HG03045 (cell line): ENCODE measurements around the gene ACER3.

Experiments used
- ATAC-seq: cut with Tn5 transposase; IDR thresholded peaks from one replicate; pipeline ENCODE4 v1.9.1; 2021; ENCODE audit warnings: mild to moderate bottlenecking, moderate library complexity; ENCODE audit not compliant: unreplicated experiment

The ACER3 gene

GRCh38 chr11:77072851-77073327 is 212.2 kb downstream of the ACER3 start:
- no peak for ATAC-seq

GRCh38 chr11:77073328-77074001 is 212.7 kb downstream of the ACER3 start:
- ATAC-seq, result no peak

DNA sequence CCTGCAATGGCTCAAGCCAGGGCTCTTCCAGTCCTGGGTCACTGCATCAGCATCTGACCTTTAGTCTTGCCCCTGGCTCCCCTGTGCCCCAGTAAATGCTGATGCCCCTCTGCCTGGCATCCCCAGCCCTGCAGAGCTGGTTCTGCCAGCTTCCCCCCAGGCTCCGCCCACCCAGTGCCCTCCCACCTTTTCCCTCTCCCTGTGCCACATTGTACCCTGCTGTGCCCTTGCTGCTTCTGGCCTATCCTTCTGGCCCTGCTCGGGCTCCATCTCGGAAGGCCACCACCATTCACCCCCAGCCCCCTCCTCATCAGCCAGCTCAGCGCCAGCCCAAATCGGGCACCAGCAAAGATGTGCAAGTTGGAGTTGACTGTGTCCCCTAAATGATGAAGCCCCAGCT is 213.5 kb downstream of the ACER3 start:
- ATAC-seq, result no peak

- no peak for ATAC-seq
Measured at GRCh38 chr11:77074626-77075221, 214.0 kb downstream of the ACER3 start.

DNA sequence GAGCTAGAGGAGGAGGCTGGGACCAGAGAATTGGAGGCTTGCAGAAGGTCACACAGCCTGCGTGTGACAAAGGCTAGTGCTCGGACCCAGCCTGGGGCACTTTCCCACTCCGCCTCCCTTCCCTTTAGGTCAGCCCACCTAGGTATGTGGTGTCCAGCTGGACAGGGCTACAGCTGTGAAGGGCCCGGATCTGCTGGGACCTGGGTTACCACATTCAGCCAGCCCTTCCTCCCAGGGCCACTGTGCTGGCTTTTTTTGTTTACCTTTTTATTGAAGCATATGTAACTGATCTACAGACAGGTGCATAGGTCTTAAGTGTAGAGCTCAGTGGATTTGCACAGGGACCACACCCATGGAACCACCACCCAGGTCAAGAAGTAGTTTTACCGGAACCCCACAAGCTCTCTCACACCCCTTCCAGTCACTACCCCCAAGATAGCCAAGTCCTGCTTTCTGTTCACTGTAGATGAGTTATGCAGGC is 214.7 kb downstream of the ACER3 start:
- no peak for ATAC-seq
